Measurements from ENCODE around the gene PRKCB.

GRCh38 chr16:23833960-23834685 lies 1.7 kb upstream of the PRKCB start:
- no peak for TF ChIP-seq CTCF (IDR thresholded peaks at IDR 0.05; ENCODE audit: insufficient read depth, low read length)
- TF ChIP-seq REST (IDR thresholded peaks at IDR 0.05; ENCODE audit: insufficient replicate concordance, low read depth) = no peak

All from HL-60 (cell line).